SK-N-SH (cell line): Measurements from ENCODE around the gene FBH1. TPM values are rescaled to one million over a fixed set of nuclear protein-coding genes. Genes with fewer than 3 reads are reported as not detected.

Source experiments
- CTCF ChIA-PET: fragments of 300-600, 350-600 bp; formaldehyde crosslinking; extraction: SDS; loops from one replicate; lab custom pipeline; 2021; lab: Yijun Ruan, JAX
- POLR2A ChIA-PET: fragments of 350-600 bp; sonication (Branson Sonifier 250); formaldehyde crosslinking; extraction: SDS; loops from one replicate; lab custom pipeline; 2020; ENCODE audit warnings: antibody characterized with exemption, inconsistent platforms; lab: Yijun Ruan, JAX
- DNase-seq: peaks from one replicate; pipeline ENCODE4 v3.0.0; 2012
- H2AFZ ChIP-seq: fragments of 200-600 bp; sonication (generic); 2 replicates; pipeline ENCODE4 v1.8.1; 2016; ENCODE audit warnings: antibody characterized with exemption, mild to moderate bottlenecking, low read depth
- H3F3A ChIP-seq: fragments of 200-600 bp; sonication (generic); replicated peaks from 2 replicates; pipeline ENCODE3; 2016; ENCODE audit warnings: antibody characterized with exemption, mild to moderate bottlenecking; ENCODE audit not compliant: insufficient read depth
- H3K27ac ChIP-seq, 2 experiments: fragments of 200-500 bp in 1 of 2; fragments of 200-600 bp in 1 of 2; sonication (Bioruptor generic) in 1 of 2; sonication (generic), shearing (Covaris generic) in 1 of 2; 2 replicates each; pipeline versions ENCODE4 v1.5.1 to v1.6.1; 2014 to 2016; ENCODE audit warnings: low read depth in 2 of 2, inconsistent platforms in 1 of 2, low read length in 1 of 2, mild to moderate bottlenecking in 1 of 2, mixed read lengths in 1 of 2
- H3K27me3 ChIP-seq: fragments of 200-600 bp; sonication (generic), shearing (Covaris generic); 2 replicates; pipeline ENCODE4 v1.6.1; 2016; ENCODE audit warnings: mixed run types; ENCODE audit not compliant: insufficient read depth
- H3K36me3 ChIP-seq, 2 experiments: fragments of 200-500 bp in 1 of 2; fragments of 200-600 bp in 1 of 2; sonication (Bioruptor generic) in 1 of 2; sonication (generic) in 1 of 2; replicated peaks in 1 of 2; 2 replicates each; pipeline versions ENCODE3 to v1.5.1; 2014 to 2016; ENCODE audit warnings: low read length in 1 of 2, mild to moderate bottlenecking in 1 of 2; ENCODE audit not compliant: insufficient read depth in 2 of 2, control insufficient read depth in 1 of 2
- H3K4me1 ChIP-seq, 2 experiments: fragments of 200-500 bp in 1 of 2; fragments of 200-600 bp in 1 of 2; sonication (Bioruptor generic) in 1 of 2; sonication (generic), shearing (Covaris generic) in 1 of 2; 2 replicates each; pipeline versions ENCODE4 v1.5.1 to v1.6.1; 2014 to 2016; ENCODE audit warnings: low read depth in 1 of 2, low read length in 1 of 2, mixed run types in 1 of 2; ENCODE audit not compliant: insufficient read depth in 2 of 2, control insufficient read depth in 1 of 2
- H3K4me2 ChIP-seq: fragments of 200-600 bp; sonication (generic), shearing (Covaris generic); 2 replicates; pipeline ENCODE4 v1.6.1; 2017; ENCODE audit warnings: mixed run types
- H3K4me3 ChIP-seq, 2 experiments: fragments of 200-500 bp in 1 of 2; fragments of 200-600 bp in 1 of 2; sonication (Bioruptor generic) in 1 of 2; sonication (generic), shearing (Covaris generic) in 1 of 2; 2 replicates each; pipeline versions ENCODE4 v1.5.1 to v1.8.1; 2014 to 2016; ENCODE audit warnings: low read depth in 2 of 2, inconsistent platforms in 1 of 2, low read length in 1 of 2, mild to moderate bottlenecking in 1 of 2, mixed read lengths in 1 of 2, moderate library complexity in 1 of 2
- H3K79me2 ChIP-seq: fragments of 200-600 bp; sonication (generic); 2 replicates; pipeline ENCODE4 v1.8.1; 2017; ENCODE audit warnings: mild to moderate bottlenecking; ENCODE audit not compliant: insufficient read depth
- H3K9ac ChIP-seq: fragments of 200-600 bp; sonication (generic); 2 replicates; pipeline ENCODE4 v1.6.1; 2017; ENCODE audit warnings: mixed run types
- H3K9me2 ChIP-seq: fragments of 200-600 bp; sonication (generic); 2 replicates; pipeline ENCODE4 v1.6.1; 2017; ENCODE audit warnings: mixed run types
- H3K9me3 ChIP-seq: fragments of 200-600 bp; sonication (generic); 2 replicates; pipeline ENCODE4 v1.6.1; 2017; ENCODE audit warnings: mixed run types, mild to moderate bottlenecking, moderate library complexity
- H4K20me1 ChIP-seq: fragments of 200-600 bp; sonication (generic); 2 replicates; pipeline ENCODE4 v1.6.1; 2017; ENCODE audit warnings: mild to moderate bottlenecking, mixed run types; ENCODE audit not compliant: insufficient read depth
- ELF1 ChIP-seq: IDR thresholded peaks from 2 replicates; pipeline ENCODE4 v1.4.0; 2012
- FOXM1 ChIP-seq: IDR thresholded peaks from 2 replicates; pipeline ENCODE4 v1.4.0; 2012; ENCODE audit warnings: low read depth, mild to moderate bottlenecking
- MEF2A ChIP-seq: IDR thresholded peaks from 2 replicates; pipeline ENCODE4 v1.4.0; 2012; ENCODE audit warnings: low read depth, borderline replicate concordance
- MXI1 ChIP-seq: IDR thresholded peaks from 2 replicates; pipeline ENCODE4 v1.6.1; 2012; ENCODE audit warnings: mild to moderate bottlenecking, low read depth, low read length, improper control_type of control experiment
- NFIC ChIP-seq: IDR thresholded peaks from 2 replicates; pipeline ENCODE4 v1.4.0; 2012; ENCODE audit warnings: borderline replicate concordance
- POLR2AphosphoS5 ChIP-seq: IDR thresholded peaks from 2 replicates; pipeline ENCODE4 v1.6.1; 2012; ENCODE audit warnings: low read depth, low read length
- RXRA ChIP-seq: IDR thresholded peaks from 2 replicates; pipeline ENCODE4 v1.4.0; 2012; ENCODE audit warnings: low read depth, mild to moderate bottlenecking, borderline replicate concordance
- SMC3 ChIP-seq: IDR thresholded peaks from 2 replicates; pipeline ENCODE4 v1.6.1; 2012; ENCODE audit warnings: low read depth, low read length, improper control_type of control experiment
- TAF1 ChIP-seq: IDR thresholded peaks from 2 replicates; pipeline ENCODE4 v1.6.1; 2012; ENCODE audit warnings: low read depth, mild to moderate bottlenecking, low read length, moderate library complexity, borderline replicate concordance
- TEAD4 ChIP-seq: IDR thresholded peaks from 2 replicates; pipeline ENCODE4 v1.4.0; 2012; ENCODE audit warnings: mild to moderate bottlenecking, borderline replicate concordance; ENCODE audit not compliant: insufficient read depth
- WGBS: methylation state at CpG from one replicate; pipeline ENCODE4 v1.1.6; 2017; ENCODE audit warnings: low lambda C conversion rate; 5-methylcytosine and 5-hydroxymethylcytosine counted together
- polyA plus RNA-seq, 3 experiments: library from polyadenylated mRNA; depleted of rRNA; stranded (reverse); fragments of >200 nt; gene quantifications; 2 replicates each; pipeline ENCODE4 v1.2.3, GENCODE V29; 2012
- TF ChIP-seq, protein P1 (sequence below): IDR thresholded peaks from 2 replicates; pipeline ENCODE4 v1.4.0; 2012; ENCODE audit warnings: low read depth, borderline replicate concordance
- TF ChIP-seq, protein P2 (sequence below): fragments of 200-600 bp; sonication (generic); IDR thresholded peaks from 2 replicates; pipeline ENCODE4 v1.6.1; 2017; ENCODE audit warnings: antibody characterized with exemption, mild to moderate bottlenecking, moderate library complexity

The FBH1 gene
- polyA plus RNA-seq, 1 of the 3 experiments (the other 2 are of a cell fraction) = 60.9 TPM

DNA sequence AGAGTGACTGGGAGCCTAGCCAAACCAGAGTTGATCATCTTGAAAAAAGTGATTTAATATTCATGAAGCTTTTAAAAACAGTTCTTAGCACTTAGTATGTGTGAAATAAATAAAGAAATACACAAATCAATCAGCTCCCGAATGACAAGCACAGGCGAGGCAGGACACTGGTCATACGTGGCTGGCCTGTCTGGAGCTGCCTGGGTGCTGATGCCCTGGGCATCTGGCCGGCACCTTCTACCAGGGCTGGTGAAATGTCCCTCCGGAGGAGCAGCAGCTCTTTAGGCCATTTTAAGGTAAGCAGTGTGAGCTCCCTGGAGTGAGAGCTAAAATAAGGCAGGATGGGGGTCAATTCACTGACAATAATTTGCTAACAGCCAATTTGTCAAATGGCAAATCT is 63.6 kb downstream of the FBH1 start:
- Histone ChIP-seq H3K9me2 (no peaks in the 10 kb centered on the region), H3K27me3 (no peaks in the 10 kb centered on the region), H3K9ac (no peak overlapping the region), H2AFZ (no peak overlapping the region), H4K20me1 (no peaks in the 10 kb centered on the region), H3K9me3 (no peaks in the 10 kb centered on the region), H3K36me3 (no peaks in the 10 kb centered on the region), H3K4me1 (no peaks in the 10 kb centered on the region), H3K27ac (no peak overlapping the region), H3F3A (peaks cover 5% of the 10 kb centered on the region), H3K4me2 (no peak overlapping the region), H3K4me3 (no peak overlapping the region), H3K79me2 (no peaks in the 10 kb centered on the region)
- TF ChIP-seq TEAD4 (no peak), POLR2AphosphoS5 (no peak), SMC3 (no peak), ELF1 (no peak), MXI1 (no peak), NFIC (no peak), TAF1 (no peak), RXRA (no peak)
- TF ChIP-seq, protein P1, sequence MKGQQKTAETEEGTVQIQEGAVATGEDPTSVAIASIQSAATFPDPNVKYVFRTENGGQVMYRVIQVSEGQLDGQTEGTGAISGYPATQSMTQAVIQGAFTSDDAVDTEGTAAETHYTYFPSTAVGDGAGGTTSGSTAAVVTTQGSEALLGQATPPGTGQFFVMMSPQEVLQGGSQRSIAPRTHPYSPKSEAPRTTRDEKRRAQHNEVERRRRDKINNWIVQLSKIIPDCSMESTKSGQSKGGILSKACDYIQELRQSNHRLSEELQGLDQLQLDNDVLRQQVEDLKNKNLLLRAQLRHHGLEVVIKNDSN = no peak
- TF ChIP-seq, protein P2, sequence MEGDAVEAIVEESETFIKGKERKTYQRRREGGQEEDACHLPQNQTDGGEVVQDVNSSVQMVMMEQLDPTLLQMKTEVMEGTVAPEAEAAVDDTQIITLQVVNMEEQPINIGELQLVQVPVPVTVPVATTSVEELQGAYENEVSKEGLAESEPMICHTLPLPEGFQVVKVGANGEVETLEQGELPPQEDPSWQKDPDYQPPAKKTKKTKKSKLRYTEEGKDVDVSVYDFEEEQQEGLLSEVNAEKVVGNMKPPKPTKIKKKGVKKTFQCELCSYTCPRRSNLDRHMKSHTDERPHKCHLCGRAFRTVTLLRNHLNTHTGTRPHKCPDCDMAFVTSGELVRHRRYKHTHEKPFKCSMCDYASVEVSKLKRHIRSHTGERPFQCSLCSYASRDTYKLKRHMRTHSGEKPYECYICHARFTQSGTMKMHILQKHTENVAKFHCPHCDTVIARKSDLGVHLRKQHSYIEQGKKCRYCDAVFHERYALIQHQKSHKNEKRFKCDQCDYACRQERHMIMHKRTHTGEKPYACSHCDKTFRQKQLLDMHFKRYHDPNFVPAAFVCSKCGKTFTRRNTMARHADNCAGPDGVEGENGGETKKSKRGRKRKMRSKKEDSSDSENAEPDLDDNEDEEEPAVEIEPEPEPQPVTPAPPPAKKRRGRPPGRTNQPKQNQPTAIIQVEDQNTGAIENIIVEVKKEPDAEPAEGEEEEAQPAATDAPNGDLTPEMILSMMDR = no peak
- WGBS = 70% methylated on average over 4 of the region's 5 CpGs
- CTCF ChIA-PET = interaction anchor here (1.6 to 1.9 kb wide), 2 partner anchors 61 to 133 kb away, joined by 4 to 6 read pairs; no protein-coding TSS in a partner anchor
- POLR2A ChIA-PET = interaction anchor here (0.6 kb wide), 1 partner anchor 31 kb away, joined by 5 read pairs; no protein-coding TSS in a partner anchor
- no peak for DNase-seq

DNA sequence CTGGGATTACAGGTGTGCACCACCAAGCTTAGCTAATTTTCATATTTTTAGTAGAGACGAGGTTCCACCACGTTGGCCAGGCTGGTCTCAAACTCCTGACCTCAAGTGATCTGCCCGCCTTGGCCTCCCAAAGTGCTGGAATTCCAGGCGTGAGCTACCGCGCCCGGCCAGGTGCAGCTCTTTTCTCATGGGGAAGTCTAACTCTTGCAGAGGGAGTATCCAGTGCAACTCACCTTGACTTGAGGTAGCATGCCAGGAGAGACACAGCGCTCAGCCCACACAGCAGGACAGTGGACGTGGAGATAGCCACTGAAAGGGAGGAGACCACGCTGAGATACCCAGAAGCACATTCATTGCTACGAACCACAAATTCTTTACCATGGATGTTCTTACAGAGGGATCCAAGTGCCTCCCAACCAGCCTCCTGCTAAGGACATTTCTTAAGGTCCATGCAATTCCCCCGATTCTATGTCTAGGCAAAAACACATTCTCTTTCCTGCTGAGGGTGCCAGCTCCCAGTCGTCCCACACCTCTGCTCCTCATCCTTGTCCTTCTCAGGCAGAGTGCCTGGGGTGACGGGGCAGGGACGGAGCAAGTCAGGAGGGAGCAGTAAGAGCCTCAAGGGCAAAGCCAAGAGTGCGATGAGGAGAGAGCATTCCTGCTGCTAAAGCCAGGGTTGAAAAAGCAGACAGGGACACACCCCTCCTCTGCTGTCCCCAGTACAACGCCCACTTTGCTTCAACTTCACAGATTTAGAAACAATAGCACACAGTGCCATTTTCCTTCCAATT is 66.3 kb downstream of the FBH1 start:
- no peak overlapping the region for H2AFZ ChIP-seq
- ChIA-PET POLR2A (no interaction called here), CTCF (interaction anchor here (0.9 kb wide), 1 partner anchor 15 kb away, joined by 3 read pairs; no protein-coding TSS in a partner anchor)
- no peak for DNase-seq
- H3K4me2 ChIP-seq = no peak overlapping the region
- H3K27me3 ChIP-seq = no peaks in the 10 kb centered on the region
- no peaks in the 10 kb centered on the region for H3K79me2 ChIP-seq
- H3K9me2 ChIP-seq = no peaks in the 10 kb centered on the region
- peaks cover 9% of the 10 kb centered on the region for H3F3A ChIP-seq
- H4K20me1 ChIP-seq = no peaks in the 10 kb centered on the region
- H3K9me3 ChIP-seq = no peaks in the 10 kb centered on the region
- no peaks in the 10 kb centered on the region for H3K36me3 ChIP-seq
- no peak overlapping the region for H3K4me3 ChIP-seq
- TF ChIP-seq, protein P2 = no peak
- no peak for TF ChIP-seq MEF2A
- no peak for TF ChIP-seq FOXM1
- no peak overlapping the region for H3K27ac ChIP-seq
- no peaks in the 10 kb centered on the region for H3K4me1 ChIP-seq
- H3K9ac ChIP-seq = no peak overlapping the region
- 87% methylated on average over 15 of the region's 17 CpGs for WGBS
